Keratinocyte (primary cell): ENCODE data around the gene SLC1A4. TPM values are rescaled to one million over a fixed set of nuclear protein-coding genes. Genes with fewer than 3 reads are reported as not detected.

Experiments
- DNase-seq: peaks from one replicate; pipeline ENCODE4 v3.0.0-alpha.2; 2011; ENCODE audit warnings: low read depth, missing footprints, low spot score
- FAIRE-seq: peaks from 2 replicates; lab custom pipeline; 2011; peaks lifted over from hg19 to GRCh38; lab: Jason Lieb, UNC
- H2AFZ ChIP-seq: 2 replicates; pipeline ENCODE4 v1.6.0; 2012; ENCODE audit warnings: low read length, control low read depth, inconsistent platforms; ENCODE audit not compliant: control insufficient read depth
- H3K27ac ChIP-seq: 2 replicates; pipeline ENCODE4 v1.5.1; 2011; ENCODE audit warnings: low read length; ENCODE audit not compliant: control insufficient read depth, insufficient read depth
- H3K27me3 ChIP-seq: 3 replicates; pipeline ENCODE4 v1.6.0; 2011; ENCODE audit warnings: low read length; ENCODE audit not compliant: control insufficient read depth, insufficient read depth; ENCODE audit errors: extremely low read depth
- H3K36me3 ChIP-seq, 2 experiments: 2 replicates in 1 of 2; 3 replicates in 1 of 2; pipeline ENCODE4 v1.5.1; 2011; ENCODE audit warnings: low read length in 2 of 2, mild to moderate bottlenecking in 1 of 2; ENCODE audit not compliant: control insufficient read depth in 2 of 2, insufficient read depth in 2 of 2; ENCODE audit errors: extremely low read depth in 1 of 2
- H3K4me1 ChIP-seq: 3 replicates; pipeline ENCODE4 v1.5.1; 2011; ENCODE audit warnings: low read length; ENCODE audit not compliant: control insufficient read depth, insufficient read depth; ENCODE audit errors: extremely low read depth
- H3K4me2 ChIP-seq: 3 replicates; pipeline ENCODE4 v1.6.0; 2011; ENCODE audit warnings: low read depth, low read length; ENCODE audit not compliant: control insufficient read depth, insufficient read depth; ENCODE audit errors: extremely low read depth
- H3K4me3 ChIP-seq, 3 experiments: fragments of 200-600 bp in 1 of 3; sonication (generic) in 1 of 3; 2 replicates in 2 of 3; 3 replicates in 1 of 3; pipeline ENCODE4 v1.5.1; 2011 to 2016; ENCODE audit warnings: low read length in 3 of 3, mild to moderate bottlenecking in 3 of 3, control low read depth in 2 of 3, inconsistent platforms in 1 of 3, low read depth in 1 of 3, mixed read lengths in 1 of 3, mixed run types in 1 of 3, moderate library complexity in 1 of 3; ENCODE audit not compliant: control insufficient read depth in 2 of 3, insufficient read depth in 2 of 3; ENCODE audit errors: extremely low read depth in 1 of 3
- H3K79me2 ChIP-seq: 2 replicates; pipeline ENCODE4 v1.6.0; 2012; ENCODE audit warnings: low read length; ENCODE audit not compliant: control insufficient read depth, insufficient read depth
- H3K9ac ChIP-seq: 3 replicates; pipeline ENCODE4 v1.6.0; 2011; ENCODE audit warnings: low read length; ENCODE audit not compliant: control insufficient read depth, insufficient read depth; ENCODE audit errors: extremely low read depth
- H3K9me1 ChIP-seq: 3 replicates; pipeline ENCODE4 v1.6.0; 2011; ENCODE audit warnings: low read length; ENCODE audit not compliant: control insufficient read depth, insufficient read depth; ENCODE audit errors: extremely low read depth
- H3K9me3 ChIP-seq: 2 replicates; pipeline ENCODE4 v1.5.1; 2012; ENCODE audit warnings: low read depth, low read length; ENCODE audit not compliant: control insufficient read depth
- H4K20me1 ChIP-seq: 3 replicates; pipeline ENCODE4 v1.6.0; 2011; ENCODE audit warnings: low read length; ENCODE audit not compliant: control insufficient read depth, insufficient read depth; ENCODE audit errors: extremely low read depth
- CTCF ChIP-seq, 3 experiments: IDR thresholded peaks in 1 of 3; conservative IDR thresholded peaks in 1 of 3; optimal IDR thresholded peaks in 1 of 3; 2 replicates in 2 of 3; 3 replicates in 1 of 3; pipeline versions ENCODE3 to v1.5.1; 2011; ENCODE audit warnings: low read length in 3 of 3, mild to moderate bottlenecking in 3 of 3, moderate library complexity in 2 of 3, control low read depth in 1 of 3, inconsistent platforms in 1 of 3; ENCODE audit not compliant: insufficient read depth in 2 of 3; ENCODE audit errors: extremely low read depth in 1 of 3
- EZH2 ChIP-seq: IDR thresholded peaks from one replicate; pipeline ENCODE4 v1.6.1; 2012; ENCODE audit warnings: inconsistent platforms, mild to moderate bottlenecking, low read length, moderate library complexity
- dilution Hi-C: fragments of 300-500 bp; cut with MboI; formaldehyde crosslinking; loops from one replicate; pipeline ENCODE4 v1.7.0; 2020; ENCODE audit warnings: low sequenced_read_pairs; ENCODE audit not compliant: extremely low pct_ligation_motif_present
- polyA plus RNA-seq, 5 experiments: library from polyadenylated mRNA; depleted of rRNA in 3 of 5; stranded (reverse) in 3 of 5; stranded (forward) in 1 of 5; unstranded in 1 of 5; fragments of >200 nt; gene quantifications; 1 replicate in 1 of 5; 2 replicates in 3 of 5; 3 replicates in 1 of 5; pipeline versions ENCODE4 v1.2.1 to v1.2.3, GENCODE V29; 2011 to 2012; ENCODE audit warnings: missing spikeins in 2 of 5, low read depth in 1 of 5, low replicate concordance in 1 of 5

Gene SLC1A4
- polyA plus RNA-seq, 1 donor (not counting 4 experiments of a cell fraction or from before 2014, with no cell fraction given), result 8.2 TPM

- H3K4me3 ChIP-seq, result no peak overlapping the region
- FAIRE-seq, result no peak
- peaks cover 24% of the 10 kb centered on the region for H3K4me1 ChIP-seq
- no peaks in the 10 kb centered on the region for H3K9me1 ChIP-seq
- H3K9me3 ChIP-seq, result no peaks in the 10 kb centered on the region
- TF ChIP-seq EZH2, result no peak
- H4K20me1 ChIP-seq, result no peaks in the 10 kb centered on the region
- no peak overlapping the region for H3K9ac ChIP-seq
- H3K4me2 ChIP-seq, result peak overlapping the region; percentile 41
- peak overlapping the region; percentile 14 for H3K27ac ChIP-seq
- no peaks in the 10 kb centered on the region for H3K79me2 ChIP-seq
- H3K36me3 ChIP-seq, result no peaks in the 10 kb centered on the region
- no peaks in the 10 kb centered on the region for H3K27me3 ChIP-seq
- no peak for DNase-seq
- dilution Hi-C loops, result no loop called here
- H2AFZ ChIP-seq, result peak overlapping the region; percentile 37
Measured at GRCh38 chr2:64980183-64980582, 9.0 kb upstream of the SLC1A4 start.

- no peak for FAIRE-seq
Measured at GRCh38 chr2:64982311-64982857, 6.8 kb upstream of the SLC1A4 start.

More at GRCh38 chr2:64982311-64982857, 6.8 kb upstream of the SLC1A4 start:
- no peaks in the 10 kb centered on the region for H3K27me3 ChIP-seq
- no peak overlapping the region for H3K4me2 ChIP-seq
- no peak overlapping the region for H3K4me3 ChIP-seq
- H3K9ac ChIP-seq, result no peak overlapping the region
- H4K20me1 ChIP-seq, result no peaks in the 10 kb centered on the region
- no peaks in the 10 kb centered on the region for H3K36me3 ChIP-seq
- TF ChIP-seq EZH2, result no peak
- TF ChIP-seq CTCF (optimal IDR thresholded peaks at IDR 0.05 in 1 of 3, IDR thresholded peaks at IDR 0.05 in 1 of 3, conservative IDR thresholded peaks at IDR 0.05 in 1 of 3; ENCODE audit: extremely low read depth in 1 of 3, insufficient read depth in 2 of 3, low read length in 3 of 3), result no peak
- dilution Hi-C loops, result no loop called here
- H3K27ac ChIP-seq, result no peak overlapping the region
- no peaks in the 10 kb centered on the region for H3K79me2 ChIP-seq
- H3K9me3 ChIP-seq, result no peaks in the 10 kb centered on the region
- no peaks in the 10 kb centered on the region for H3K9me1 ChIP-seq
- no peak overlapping the region for H2AFZ ChIP-seq
- DNase-seq, result no peak
- H3K4me1 ChIP-seq, result peaks cover 26% of the 10 kb centered on the region
